Astrocyte (in vitro differentiated cells and primary cell): ENCODE measurements around the gene STUM. TPM values are rescaled to one million over a fixed set of nuclear protein-coding genes. Genes with fewer than 3 reads are reported as not detected.
"Not testable (repeated sequence)": the region's sequence is repeated elsewhere in the genome, so short reads cannot be mapped to it uniquely, and the experiment has no call there.

Source experiments
- DNase-seq: peaks from one replicate; pipeline ENCODE4 v3.0.0-alpha.2; 2010; ENCODE audit warnings: low read depth
- FAIRE-seq: peaks from 2 replicates; lab custom pipeline; 2011; peaks lifted over from hg19 to GRCh38; lab: Jason Lieb, UNC
- H2AFZ ChIP-seq: 2 replicates; pipeline ENCODE4 v1.6.0; 2012; ENCODE audit warnings: low read depth, low read length, inconsistent platforms
- H3K27ac ChIP-seq: 2 replicates; pipeline ENCODE4 v1.5.1; 2011; ENCODE audit warnings: low read depth, low read length, inconsistent platforms
- H3K27me3 ChIP-seq: 2 replicates; pipeline ENCODE4 v1.6.0; 2011; ENCODE audit warnings: low read length, inconsistent platforms; ENCODE audit not compliant: insufficient read depth
- H3K36me3 ChIP-seq: 2 replicates; pipeline ENCODE4 v1.5.1; 2011; ENCODE audit warnings: low read length, inconsistent platforms; ENCODE audit not compliant: insufficient read depth
- H3K4me1 ChIP-seq: 2 replicates; pipeline ENCODE4 v1.5.1; 2011; ENCODE audit warnings: low read length, inconsistent platforms; ENCODE audit not compliant: insufficient read depth
- H3K4me2 ChIP-seq: 2 replicates; pipeline ENCODE4 v1.6.0; 2012; ENCODE audit warnings: low read length, inconsistent platforms
- H3K4me3 ChIP-seq: 2 replicates; pipeline ENCODE4 v1.5.1; 2011; ENCODE audit warnings: low read depth, mild to moderate bottlenecking, low read length, inconsistent platforms; ENCODE audit not compliant: insufficient read depth
- H3K79me2 ChIP-seq: 2 replicates; pipeline ENCODE4 v1.6.0; 2012; ENCODE audit warnings: mild to moderate bottlenecking, low read length, inconsistent platforms; ENCODE audit not compliant: insufficient read depth
- H3K9ac ChIP-seq: 2 replicates; pipeline ENCODE4 v1.6.0; 2012; ENCODE audit warnings: mild to moderate bottlenecking, low read length, inconsistent platforms
- H3K9me3 ChIP-seq: 2 replicates; pipeline ENCODE4 v1.5.1; 2012; ENCODE audit warnings: low read depth, mild to moderate bottlenecking, low read length, inconsistent platforms; ENCODE audit not compliant: insufficient read depth
- H4K20me1 ChIP-seq: 2 replicates; pipeline ENCODE4 v1.6.0; 2012; ENCODE audit warnings: low read length, inconsistent platforms; ENCODE audit not compliant: insufficient read depth
- H3K27ac Mint-ChIP-seq: one replicate; pipeline ENCODE4 v1.8.0; 2021; ENCODE audit warnings: mild to moderate bottlenecking, mixed read lengths; ENCODE audit not compliant: unreplicated experiment
- H3K27me3 Mint-ChIP-seq: one replicate; pipeline ENCODE4 v1.8.0; 2021; ENCODE audit warnings: low read depth, mixed read lengths; ENCODE audit not compliant: unreplicated experiment
- H3K36me3 Mint-ChIP-seq: one replicate; pipeline ENCODE4 v1.8.0; 2021; ENCODE audit warnings: low read depth, mixed read lengths; ENCODE audit not compliant: unreplicated experiment
- H3K4me1 Mint-ChIP-seq: one replicate; pipeline ENCODE4 v1.8.0; 2021; ENCODE audit warnings: low read depth, mixed read lengths; ENCODE audit not compliant: unreplicated experiment
- H3K4me3 Mint-ChIP-seq: one replicate; pipeline ENCODE4 v1.8.0; 2021; ENCODE audit warnings: mild to moderate bottlenecking, moderate library complexity, mixed read lengths; ENCODE audit not compliant: unreplicated experiment
- H3K9me3 Mint-ChIP-seq: one replicate; pipeline ENCODE4 v1.8.0; 2021; ENCODE audit warnings: mild to moderate bottlenecking, mixed read lengths; ENCODE audit not compliant: unreplicated experiment
- EZH2 ChIP-seq: IDR thresholded peaks from 2 replicates; pipeline ENCODE4 v1.6.1; 2012; ENCODE audit warnings: mild to moderate bottlenecking, low read length, inconsistent platforms; ENCODE audit not compliant: insufficient read depth
- total RNA-seq: library from RNA; stranded (reverse); gene quantifications from 2 replicates; pipeline ENCODE4 v1.2.1, GENCODE V29; 2021
- TF ChIP-seq, protein P1 (sequence below): IDR thresholded peaks from 2 replicates; pipeline ENCODE4 v1.5.1; 2011; ENCODE audit warnings: low read depth, mild to moderate bottlenecking, inconsistent platforms, low read length, moderate library complexity; ENCODE audit not compliant: insufficient read depth

The STUM gene
- total RNA-seq, 1 donor from 2014 or later, result not detected

DNA sequence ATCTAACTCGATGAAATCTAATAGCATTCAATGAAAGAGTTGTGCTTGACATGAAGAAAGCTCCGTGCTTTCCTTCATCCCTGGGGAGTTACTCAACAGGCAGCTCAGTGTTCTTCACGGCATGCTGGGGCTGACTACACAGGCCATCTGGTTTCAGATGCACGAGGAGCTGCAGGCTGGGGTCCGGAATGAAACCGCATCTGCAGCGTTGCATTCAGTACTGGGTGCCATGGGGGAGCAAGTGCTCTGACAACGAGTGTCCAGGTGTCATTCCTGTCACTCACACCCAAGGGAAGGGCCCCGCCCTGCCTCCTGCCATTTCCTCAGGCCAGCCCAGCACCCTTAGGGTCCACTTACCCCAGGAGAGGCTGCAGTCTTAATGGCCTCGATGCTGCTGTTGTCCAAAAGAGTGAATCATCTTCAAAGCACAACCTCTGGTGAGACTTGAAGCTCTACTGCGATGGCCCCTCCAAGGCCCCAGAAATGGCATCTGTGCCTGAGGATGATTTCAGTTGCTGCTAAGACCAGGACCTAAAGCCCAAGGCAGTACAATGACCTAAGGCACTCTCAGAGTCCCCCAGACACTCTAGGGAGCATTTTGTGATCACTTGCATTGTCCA is 61.4 kb downstream of the STUM start:
- Mint-ChIP-seq H3K9me3 (no peaks in the 10 kb centered on the region), H3K4me3 (no peak overlapping the region), H3K27ac (no peak overlapping the region), H3K27me3 (peaks cover 34% of the 10 kb centered on the region), H3K4me1 (no peaks in the 10 kb centered on the region), H3K36me3 (no peaks in the 10 kb centered on the region)
- Histone ChIP-seq H2AFZ (no peak overlapping the region), H3K4me3 (no peak overlapping the region), H3K27me3 (peaks cover 3% of the 10 kb centered on the region), H3K9me3 (no peaks in the 10 kb centered on the region), H3K27ac (no peak overlapping the region), H3K79me2 (no peaks in the 10 kb centered on the region), H3K4me1 (no peaks in the 10 kb centered on the region), H4K20me1 (no peaks in the 10 kb centered on the region), H3K4me2 (no peak overlapping the region), H3K9ac (no peak overlapping the region), H3K36me3 (no peaks in the 10 kb centered on the region)
- no peak for DNase-seq
- TF ChIP-seq, protein P1, sequence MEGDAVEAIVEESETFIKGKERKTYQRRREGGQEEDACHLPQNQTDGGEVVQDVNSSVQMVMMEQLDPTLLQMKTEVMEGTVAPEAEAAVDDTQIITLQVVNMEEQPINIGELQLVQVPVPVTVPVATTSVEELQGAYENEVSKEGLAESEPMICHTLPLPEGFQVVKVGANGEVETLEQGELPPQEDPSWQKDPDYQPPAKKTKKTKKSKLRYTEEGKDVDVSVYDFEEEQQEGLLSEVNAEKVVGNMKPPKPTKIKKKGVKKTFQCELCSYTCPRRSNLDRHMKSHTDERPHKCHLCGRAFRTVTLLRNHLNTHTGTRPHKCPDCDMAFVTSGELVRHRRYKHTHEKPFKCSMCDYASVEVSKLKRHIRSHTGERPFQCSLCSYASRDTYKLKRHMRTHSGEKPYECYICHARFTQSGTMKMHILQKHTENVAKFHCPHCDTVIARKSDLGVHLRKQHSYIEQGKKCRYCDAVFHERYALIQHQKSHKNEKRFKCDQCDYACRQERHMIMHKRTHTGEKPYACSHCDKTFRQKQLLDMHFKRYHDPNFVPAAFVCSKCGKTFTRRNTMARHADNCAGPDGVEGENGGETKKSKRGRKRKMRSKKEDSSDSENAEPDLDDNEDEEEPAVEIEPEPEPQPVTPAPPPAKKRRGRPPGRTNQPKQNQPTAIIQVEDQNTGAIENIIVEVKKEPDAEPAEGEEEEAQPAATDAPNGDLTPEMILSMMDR, result no peak
- no peak for TF ChIP-seq EZH2
- no peak for FAIRE-seq

- no peaks in the 10 kb centered on the region for H3K4me1 ChIP-seq
- Mint-ChIP-seq H3K4me1 (no peaks in the 10 kb centered on the region), H3K36me3 (no peaks in the 10 kb centered on the region), H3K4me3 (no peak overlapping the region), H3K27me3 (peaks cover 31% of the 10 kb centered on the region), H3K27ac (no peak overlapping the region), H3K9me3 (no peaks in the 10 kb centered on the region)
- FAIRE-seq (no peak), DNase-seq (no peak)
- H3K79me2 ChIP-seq, result no peaks in the 10 kb centered on the region
- no peaks in the 10 kb centered on the region for H4K20me1 ChIP-seq
- no peaks in the 10 kb centered on the region for H3K9me3 ChIP-seq
- TF ChIP-seq, protein P1, result no peak
- TF ChIP-seq EZH2, result no peak
- H3K4me3 ChIP-seq, result no peak overlapping the region
- H3K9ac ChIP-seq, result no peak overlapping the region
- no peak overlapping the region for H3K27ac ChIP-seq
- H3K27me3 ChIP-seq, result peaks cover 3% of the 10 kb centered on the region
- H3K4me2 ChIP-seq, result no peak overlapping the region
- H3K36me3 ChIP-seq, result no peaks in the 10 kb centered on the region
- H2AFZ ChIP-seq, result no peak overlapping the region
Observed at GRCh38 chr1:226610671-226611070, 62.1 kb downstream of the STUM start.

DNA sequence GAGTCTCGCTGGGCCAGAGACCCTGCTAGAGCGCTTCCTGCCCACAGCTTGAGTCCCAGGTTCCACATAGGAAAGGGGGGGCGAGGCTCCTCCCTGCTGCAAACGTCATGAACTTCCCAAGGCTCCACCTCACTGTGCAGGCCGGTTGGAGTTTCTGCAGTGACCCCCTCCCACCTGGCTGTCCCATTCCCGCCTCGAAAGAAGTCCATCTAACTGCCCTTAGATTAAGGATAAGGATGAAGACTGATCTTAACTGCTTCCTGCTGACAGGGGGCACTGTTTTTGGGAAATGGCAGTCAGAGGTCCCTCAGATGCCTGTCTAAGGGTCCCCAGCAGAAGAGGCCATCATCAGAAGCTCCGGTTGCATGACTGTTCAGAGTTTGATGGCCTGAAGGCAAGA is 62.7 kb downstream of the STUM start:
- Histone ChIP-seq H3K27ac (no peak overlapping the region), H3K4me3 (no peak overlapping the region), H3K36me3 (no peaks in the 10 kb centered on the region), H3K4me2 (no peak overlapping the region), H2AFZ (no peak overlapping the region), H3K9me3 (no peaks in the 10 kb centered on the region), H3K27me3 (peaks cover 3% of the 10 kb centered on the region), H3K9ac (no peak overlapping the region), H3K4me1 (no peaks in the 10 kb centered on the region), H4K20me1 (no peaks in the 10 kb centered on the region), H3K79me2 (no peaks in the 10 kb centered on the region)
- Mint-ChIP-seq H3K4me3 (no peak overlapping the region), H3K27ac (no peak overlapping the region), H3K4me1 (no peaks in the 10 kb centered on the region), H3K27me3 (peaks cover 31% of the 10 kb centered on the region), H3K9me3 (no peaks in the 10 kb centered on the region), H3K36me3 (no peaks in the 10 kb centered on the region)
- DNase-seq, result no peak
- no peak for FAIRE-seq
- TF ChIP-seq, protein P1, result no peak
- TF ChIP-seq EZH2, result no peak

DNA sequence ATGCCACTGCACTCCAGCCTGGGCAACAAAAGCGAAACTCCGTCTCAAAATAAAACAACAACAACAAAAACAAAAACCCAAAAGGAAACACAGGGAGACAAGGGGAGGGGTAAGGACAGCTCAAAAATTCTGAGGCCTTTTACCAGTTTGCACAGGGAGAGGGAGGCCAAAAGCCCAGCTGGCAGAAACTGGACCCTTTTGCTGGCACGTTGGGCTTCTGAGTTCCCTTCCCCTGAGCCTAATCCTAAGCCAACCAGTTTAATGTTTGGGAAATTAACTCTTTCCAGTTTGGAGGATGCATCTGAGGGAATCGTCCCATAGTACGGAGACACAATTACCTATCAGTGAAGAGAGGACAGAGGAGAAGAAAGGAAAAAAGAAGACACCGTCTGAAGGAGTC is 63.4 kb downstream of the STUM start:
- H2AFZ ChIP-seq, H3K9ac ChIP-seq, H3K9me3 Mint-ChIP-seq, FAIRE-seq, DNase-seq, H4K20me1 ChIP-seq, H3K27me3 ChIP-seq, H3K4me2 ChIP-seq, H3K27ac ChIP-seq, H3K36me3 ChIP-seq, H3K9me3 ChIP-seq, H3K79me2 ChIP-seq, H3K4me1 ChIP-seq, H3K36me3 Mint-ChIP-seq, H3K4me3 Mint-ChIP-seq, H3K27ac Mint-ChIP-seq, H3K4me1 Mint-ChIP-seq, H3K4me3 ChIP-seq: not testable (repeated sequence)
- peaks cover 34% of the 10 kb centered on the region for H3K27me3 Mint-ChIP-seq
